H9 (cell line): ENCODE results near the gene NDST1. TPM values are rescaled to one million over a fixed set of nuclear protein-coding genes. Genes with fewer than 3 reads are reported as not detected.

ENCODE experiments used
- DNase-seq: peaks from one replicate; pipeline ENCODE4 v3.0.0-alpha.2; 2017
- H2AFZ ChIP-seq: one replicate; pipeline ENCODE4 v1.6.1; 2013; ENCODE audit warnings: mild to moderate bottlenecking, low read length, control low read depth, moderate library complexity
- H2AK5ac ChIP-seq: 2 replicates; pipeline ENCODE4 v1.6.1; 2013; ENCODE audit warnings: low read length, control low read depth, mixed read lengths; ENCODE audit not compliant: insufficient read length
- H2BK120ac ChIP-seq: one replicate; pipeline ENCODE4 v1.6.1; 2013; ENCODE audit warnings: low read depth, mild to moderate bottlenecking, low read length, control low read depth, inconsistent platforms; ENCODE audit not compliant: poor library complexity, severe bottlenecking
- H2BK12ac ChIP-seq: 2 replicates; pipeline ENCODE4 v1.6.1; 2013; ENCODE audit warnings: low read length, control low read depth, mixed read lengths, low read depth; ENCODE audit not compliant: insufficient read length
- H2BK15ac ChIP-seq: 2 replicates; pipeline ENCODE4 v1.6.1; 2013; ENCODE audit warnings: low read depth, low read length, control low read depth
- H2BK20ac ChIP-seq: one replicate; pipeline ENCODE4 v1.6.1; 2013; ENCODE audit warnings: low read depth, mild to moderate bottlenecking, low read length, control low read depth, inconsistent platforms; ENCODE audit not compliant: poor library complexity, severe bottlenecking
- H2BK5ac ChIP-seq: 2 replicates; pipeline ENCODE4 v1.6.1; 2013; ENCODE audit warnings: low read length, control low read depth, mixed read lengths; ENCODE audit not compliant: insufficient read length
- H3K14ac ChIP-seq: 2 replicates; pipeline ENCODE4 v1.6.1; 2013; ENCODE audit warnings: low read length, control low read depth; ENCODE audit not compliant: insufficient read depth
- H3K18ac ChIP-seq: 2 replicates; pipeline ENCODE4 v1.6.1; 2013; ENCODE audit warnings: low read depth, mild to moderate bottlenecking, mixed read lengths, low read length, control low read depth; ENCODE audit not compliant: insufficient read length
- H3K23ac ChIP-seq: 2 replicates; pipeline ENCODE4 v1.6.1; 2013; ENCODE audit warnings: low read length, control low read depth, mixed read lengths, low read depth; ENCODE audit not compliant: insufficient read length
- H3K23me2 ChIP-seq: 2 replicates; pipeline ENCODE4 v1.6.1; 2013; ENCODE audit warnings: low read depth, mild to moderate bottlenecking, mixed read lengths, low read length, control low read depth; ENCODE audit not compliant: insufficient read length, poor library complexity, severe bottlenecking
- H3K27ac ChIP-seq: 2 replicates; pipeline ENCODE4 v1.5.1; 2013; ENCODE audit warnings: low read length, control low read depth, mixed read lengths, low read depth; ENCODE audit not compliant: insufficient read length
- H3K27me3 ChIP-seq: 2 replicates; pipeline ENCODE4 v1.6.1; 2013; ENCODE audit warnings: low read length, control low read depth, inconsistent platforms; ENCODE audit not compliant: insufficient read depth
- H3K4ac ChIP-seq: 2 replicates; pipeline ENCODE4 v1.6.1; 2013; ENCODE audit warnings: low read depth, mild to moderate bottlenecking, control low read depth, inconsistent platforms, low read length, moderate library complexity
- H3K4me1 ChIP-seq: 2 replicates; pipeline ENCODE4 v1.6.1; 2013; ENCODE audit warnings: low read length, control low read depth, inconsistent platforms; ENCODE audit not compliant: insufficient read depth
- H3K4me2 ChIP-seq: 2 replicates; pipeline ENCODE4 v1.6.1; 2013; ENCODE audit warnings: low read length, control low read depth, mixed read lengths; ENCODE audit not compliant: insufficient read length, insufficient read depth
- H3K56ac ChIP-seq: 2 replicates; pipeline ENCODE4 v1.6.1; 2013; ENCODE audit warnings: low read depth, mild to moderate bottlenecking, mixed read lengths, low read length, control low read depth; ENCODE audit not compliant: insufficient read length
- H3K79me1 ChIP-seq: 2 replicates; pipeline ENCODE4 v1.6.1; 2013; ENCODE audit warnings: low read depth, mild to moderate bottlenecking, moderate library complexity, low read length, control low read depth, inconsistent platforms; ENCODE audit not compliant: insufficient read depth, poor library complexity, severe bottlenecking
- H3K79me2 ChIP-seq: 2 replicates; pipeline ENCODE4 v1.6.1; 2013; ENCODE audit warnings: low read length, control low read depth, inconsistent platforms; ENCODE audit not compliant: insufficient read depth
- H3K9ac ChIP-seq: 2 replicates; pipeline ENCODE4 v1.6.1; 2013; ENCODE audit warnings: low read length, control low read depth, mixed read lengths; ENCODE audit not compliant: insufficient read length; ENCODE audit errors: extremely low read depth
- H3K9me3 ChIP-seq: one replicate; pipeline ENCODE4 v1.6.1; 2013; ENCODE audit warnings: low read depth, low read length, inconsistent platforms; ENCODE audit not compliant: control insufficient read depth
- H3T11ph ChIP-seq: one replicate; pipeline ENCODE4 v1.6.1; 2013; ENCODE audit warnings: mild to moderate bottlenecking, low read length, control low read depth, inconsistent platforms
- H4K20me1 ChIP-seq: one replicate; pipeline ENCODE4 v1.6.1; 2013; ENCODE audit not compliant: control insufficient read depth, insufficient read length, insufficient read depth
- H4K5ac ChIP-seq: 2 replicates; pipeline ENCODE4 v1.6.1; 2013; ENCODE audit warnings: low read depth, mild to moderate bottlenecking, mixed read lengths, low read length, control low read depth; ENCODE audit not compliant: insufficient read length
- H4K8ac ChIP-seq: replicated peaks from 2 replicates; pipeline ENCODE4 v1.6.1; 2013; ENCODE audit warnings: low read length, control low read depth, mixed read lengths, low read depth; ENCODE audit not compliant: insufficient read length
- H4K91ac ChIP-seq: 2 replicates; pipeline ENCODE4 v1.6.1; 2013; ENCODE audit warnings: low read depth, mild to moderate bottlenecking, moderate library complexity, mixed read lengths, low read length, control low read depth; ENCODE audit not compliant: insufficient read length
- H3K27ac Mint-ChIP-seq, 3 experiments: 2 replicates in 2 of 3; 3 replicates in 1 of 3; pipeline ENCODE4 v1.8.0; 2020 to 2021; ENCODE audit warnings: mixed read lengths in 3 of 3, mild to moderate bottlenecking in 1 of 3, moderate library complexity in 1 of 3
- H3K27me3 Mint-ChIP-seq: 2 replicates; pipeline ENCODE4 v1.8.0; 2021; ENCODE audit warnings: low read depth, mild to moderate bottlenecking, moderate library complexity, mixed read lengths
- H3K36me3 Mint-ChIP-seq, 3 experiments: 2 replicates in 2 of 3; 3 replicates in 1 of 3; pipeline ENCODE4 v1.8.0; 2020 to 2021; ENCODE audit warnings: low read depth in 3 of 3, mixed read lengths in 3 of 3; ENCODE audit not compliant: insufficient read depth in 1 of 3
- H3K4me1 Mint-ChIP-seq, 2 experiments: 2 replicates each; pipeline ENCODE4 v1.8.0; 2020; ENCODE audit warnings: mixed read lengths in 2 of 2
- H3K4me3 Mint-ChIP-seq, 2 experiments: 2 replicates in 1 of 2; 3 replicates in 1 of 2; pipeline ENCODE4 v1.8.0; 2020 to 2021; ENCODE audit warnings: mild to moderate bottlenecking in 2 of 2, mixed read lengths in 2 of 2, moderate library complexity in 1 of 2
- H3K9me3 Mint-ChIP-seq, 2 experiments: 2 replicates in 1 of 2; 3 replicates in 1 of 2; pipeline ENCODE4 v1.8.0; 2020; ENCODE audit warnings: mild to moderate bottlenecking in 2 of 2, mixed read lengths in 2 of 2, moderate library complexity in 1 of 2
- CTCF ChIP-seq: fragments of 200-600 bp; sonication (generic); conservative IDR thresholded peaks from 3 replicates; pipeline ENCODE4 v1.8.0; 2021; ENCODE audit warnings: antibody characterized with exemption, mild to moderate bottlenecking
- WGBS: extraction: QIAGEN DNeasy Blood & Tissue Kit; methylation state at CpG from one replicate; pipeline ENCODE4 v1.1.7; 2013; ENCODE audit warnings: missing lambda C conversion rate, low lambda C conversion rate, mixed read lengths; ENCODE audit not compliant: insufficient read length; ENCODE audit errors: extremely low coverage; 5-methylcytosine and 5-hydroxymethylcytosine counted together
- total RNA-seq: library from RNA; stranded (reverse); gene quantifications from 2 replicates; pipeline ENCODE4 v1.2.1, GENCODE V29; 2021

Gene NDST1
- total RNA-seq, 1 experiment from 2014 or later: 65.5 TPM

GRCh38 chr5:150519978-150520377 is 12.0 kb downstream of the NDST1 start:
- no peak overlapping the region for H2AK5ac ChIP-seq
- no peaks in the 10 kb centered on the region for H3K79me2 ChIP-seq
- no peak overlapping the region for H3K27ac ChIP-seq
- no peak overlapping the region for H3K4me2 ChIP-seq
- H3K56ac ChIP-seq: no peak overlapping the region
- Mint-ChIP-seq H3K36me3 (peaks cover 0 to 14% (median 8%) of the 10 kb centered on the region in 3 experiments; a peak in 4 of 7 replicates), H3K4me3 (no peak overlapping the region), H3K4me1 (peaks cover 27 to 46% of the 10 kb centered on the region in 2 experiments), H3K9me3 (no peaks in the 10 kb centered on the region), H3K27ac (peak overlapping the region in 2 of 3 experiments; percentile 77 to 79; a peak in 3 of 7 replicates), H3K27me3 (no peaks in the 10 kb centered on the region; the same call in 1 of the 2 replicates)
- H3K4ac ChIP-seq: no peak overlapping the region
- peaks cover 6% of the 10 kb centered on the region; the same call in 1 of the 2 replicates for H3K4me1 ChIP-seq
- H2BK12ac ChIP-seq: no peak overlapping the region
- no peak overlapping the region for H3T11ph ChIP-seq
- no peak for TF ChIP-seq CTCF
- no peak overlapping the region for H4K5ac ChIP-seq
- H3K23ac ChIP-seq: no peak overlapping the region
- WGBS: no CpG with 5 or more reads among the region's 4 CpGs
- no peak overlapping the region for H4K91ac ChIP-seq
- no peak overlapping the region for H2AFZ ChIP-seq
- H2BK120ac ChIP-seq: no peak overlapping the region
- H3K9ac ChIP-seq: no peak overlapping the region
- no peak overlapping the region for H3K18ac ChIP-seq
- H4K8ac ChIP-seq: no peak overlapping the region
- H3K27me3 ChIP-seq: no peaks in the 10 kb centered on the region
- no peak overlapping the region for H2BK20ac ChIP-seq
- peaks cover 3% of the 10 kb centered on the region for H3K23me2 ChIP-seq
- no peaks in the 10 kb centered on the region for H3K9me3 ChIP-seq
- H3K14ac ChIP-seq: no peak overlapping the region
- no peaks in the 10 kb centered on the region for H4K20me1 ChIP-seq
- H2BK15ac ChIP-seq: no peak overlapping the region
- H3K79me1 ChIP-seq: no peaks in the 10 kb centered on the region
- no peak for DNase-seq
- H2BK5ac ChIP-seq: no peak overlapping the region
